NCI-H2227 (cell line): Measurements from ENCODE around the gene CYP26B1.

ENCODE experiments used
- DNase-seq: peaks from one replicate; lab custom pipeline; 2025; ENCODE audit not compliant: unreplicated experiment; lab: John Stamatoyannopoulos, UW

Gene CYP26B1

DNA sequence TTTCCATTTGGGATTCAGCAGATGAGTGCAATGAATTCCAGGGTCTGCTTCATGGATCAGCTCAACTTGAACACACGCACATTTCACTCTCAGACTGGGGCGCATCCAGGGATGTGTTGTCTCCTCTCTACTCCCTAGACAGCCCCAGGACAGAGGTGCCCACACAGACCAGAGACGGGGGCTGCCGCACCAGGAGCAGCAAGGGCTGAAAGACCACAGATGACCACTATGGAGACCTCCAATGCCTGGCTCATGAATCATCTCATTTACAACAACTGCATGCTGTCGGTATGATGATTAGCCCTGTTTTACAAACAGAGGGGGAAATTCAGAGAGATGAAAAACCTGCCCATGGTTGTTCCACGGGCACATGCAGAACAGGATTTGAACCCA, 63.1 kb downstream of the CYP26B1 start:
- DNase-seq, result no peak

DNA sequence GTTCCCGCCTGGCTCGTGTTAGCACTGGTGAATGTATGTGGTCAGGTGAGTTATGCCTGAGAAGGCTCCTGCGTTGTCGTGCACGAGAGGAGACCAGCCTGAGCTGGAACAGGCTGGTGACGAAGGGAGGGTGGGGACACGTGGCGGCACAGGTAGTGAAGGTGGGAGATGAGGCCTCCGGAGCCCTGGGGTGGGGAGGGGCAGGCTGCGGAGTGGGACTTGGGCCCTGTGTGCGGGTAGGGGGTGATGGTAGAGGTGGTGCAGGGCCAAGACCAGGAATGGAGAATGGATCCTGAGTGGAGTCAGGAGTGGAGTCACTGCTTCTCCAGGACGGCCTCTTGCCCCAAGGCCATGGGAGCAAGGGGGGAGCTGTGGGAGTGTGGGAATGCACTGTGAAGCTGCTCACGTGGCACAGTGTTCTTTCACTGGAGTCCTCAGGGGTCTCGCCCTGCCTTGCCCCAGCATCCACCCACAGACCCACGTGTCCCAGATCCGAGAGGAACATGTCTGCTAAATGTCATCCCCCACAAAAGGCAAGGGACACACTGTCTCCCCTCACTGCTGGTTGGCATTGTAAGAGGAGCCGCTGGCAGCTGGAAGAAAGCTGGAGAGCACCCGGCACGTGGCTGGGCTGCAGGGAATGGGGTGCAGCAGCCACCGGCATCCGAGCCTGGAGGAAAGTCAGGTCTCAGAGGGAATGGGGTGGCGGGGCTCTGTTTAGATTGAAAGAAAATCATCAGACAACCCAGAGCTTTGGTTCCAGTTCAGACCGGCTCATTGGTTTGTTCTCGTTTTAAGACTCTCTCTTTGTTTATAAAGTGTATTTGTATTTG, 63.7 kb downstream of the CYP26B1 start:
- no peak for DNase-seq

DNA sequence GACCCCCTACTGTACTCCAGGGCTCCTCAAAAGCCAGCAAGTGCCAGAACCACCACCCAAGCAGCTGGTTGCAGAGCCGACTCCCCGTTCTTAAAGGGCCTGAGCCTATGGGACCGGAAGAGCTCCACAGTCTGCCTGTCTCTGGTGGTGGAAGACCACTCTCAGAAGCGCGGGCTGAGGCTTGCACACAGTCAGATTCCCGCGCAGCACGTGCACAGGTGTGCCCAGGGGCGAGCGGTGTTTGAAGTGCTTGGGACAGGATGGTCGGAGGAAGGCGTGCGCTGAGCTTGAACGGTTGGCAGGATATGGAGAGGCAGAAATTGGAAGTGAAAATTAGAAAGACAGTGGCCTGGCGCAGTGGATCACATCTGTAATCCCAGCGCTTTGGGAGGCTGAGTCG, 64.8 kb downstream of the CYP26B1 start:
- DNase-seq, result no peak

DNA sequence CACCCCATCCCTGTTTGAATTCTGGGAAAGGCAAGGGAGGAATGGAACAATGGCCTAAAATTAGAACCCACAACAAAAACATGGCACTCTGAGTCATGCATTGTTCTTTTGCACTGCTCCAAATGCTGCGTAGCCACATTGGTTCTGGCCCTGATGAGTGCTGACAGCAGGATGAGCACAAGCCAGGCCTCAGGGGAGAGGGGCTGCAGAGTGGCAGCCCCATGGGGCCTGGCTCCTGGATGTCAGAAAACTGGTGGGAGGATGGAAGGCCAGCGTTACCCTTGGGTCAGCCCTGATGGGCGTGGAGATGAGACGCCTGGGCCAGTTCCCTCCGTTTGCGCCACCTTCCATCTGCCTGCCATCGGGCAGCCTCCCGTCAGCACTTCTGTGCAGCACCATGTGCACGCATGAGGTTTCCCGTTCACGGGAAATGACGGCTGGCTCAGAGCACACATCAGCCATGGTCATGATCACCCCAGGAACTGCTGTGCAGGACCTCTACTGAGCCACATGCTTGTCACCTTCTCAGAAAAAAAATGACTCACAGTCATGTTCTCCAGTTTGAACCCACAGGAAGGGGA, 65.6 kb downstream of the CYP26B1 start:
- DNase-seq, result no peak

DNA sequence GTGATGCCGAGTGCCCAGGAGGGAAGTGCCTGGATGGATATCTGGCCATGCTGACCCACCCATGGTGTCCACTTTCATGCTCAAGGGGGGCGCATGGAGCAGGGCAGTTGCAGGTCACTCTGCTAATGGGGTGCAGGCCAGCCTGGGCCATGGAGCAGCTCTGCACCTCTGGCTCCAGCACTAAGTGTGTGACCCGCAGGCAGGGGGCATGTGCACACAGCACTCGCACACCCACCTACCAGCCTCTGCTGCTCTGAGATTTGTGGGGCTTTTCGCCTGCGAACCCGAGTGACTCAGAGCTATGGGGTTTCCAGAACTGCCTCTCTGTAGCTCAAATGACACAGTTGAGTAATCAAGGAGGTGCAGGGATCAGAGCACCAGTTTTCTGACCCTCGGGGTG, 66.2 kb downstream of the CYP26B1 start:
- no peak for DNase-seq

DNA sequence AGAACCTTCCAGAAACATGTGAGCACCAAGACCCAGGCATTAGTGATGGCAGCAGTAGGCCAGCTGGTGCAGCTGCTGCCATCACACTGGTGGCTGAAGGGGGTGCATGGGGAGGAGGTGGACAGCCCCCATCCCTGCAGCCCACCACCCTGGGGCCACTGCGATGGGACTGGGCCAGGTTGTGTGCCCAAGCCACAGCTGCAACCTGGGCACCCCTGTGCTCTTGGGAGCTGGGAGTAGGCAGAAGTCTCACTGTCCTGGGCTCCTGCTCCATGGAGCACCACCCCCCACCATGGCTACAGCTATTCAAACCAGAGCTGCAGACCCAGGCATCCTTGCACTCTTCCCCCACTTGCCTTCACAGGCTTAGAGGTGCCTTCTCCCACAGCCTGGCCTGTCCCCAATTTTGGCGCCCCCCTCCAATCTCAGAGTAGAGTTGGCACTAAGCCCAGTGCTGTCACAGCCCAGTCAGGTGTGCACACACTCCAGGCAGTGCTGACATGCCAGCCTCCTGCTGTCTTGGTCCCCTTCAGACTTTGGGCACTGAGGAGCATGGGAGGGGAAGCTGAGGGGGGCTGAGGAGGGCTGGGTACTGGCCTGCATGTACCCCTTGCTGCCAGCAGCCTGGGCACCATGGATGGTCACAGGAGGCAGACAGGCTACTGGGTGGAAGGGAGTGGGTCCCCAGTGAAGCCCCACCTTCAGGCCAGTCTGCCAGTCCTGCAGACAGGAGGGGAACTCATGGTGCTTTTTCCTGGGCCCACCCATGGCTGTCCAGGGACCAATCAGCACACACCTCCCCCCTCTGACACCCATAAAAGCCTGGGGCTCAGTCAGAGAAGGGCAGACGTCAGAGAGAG, 67.1 kb downstream of the CYP26B1 start:
- DNase-seq, result no peak
